Mesendoderm (in vitro differentiated cells): ENCODE measurements around the gene ANLN.

ENCODE experiments used
- DNase-seq: peaks from one replicate; pipeline ENCODE4 v3.0.0; 2013
- H2AK5ac ChIP-seq: 2 replicates; pipeline ENCODE4 v1.6.1; 2013; ENCODE audit warnings: low read length, inconsistent platforms
- H2BK120ac ChIP-seq: 2 replicates; pipeline ENCODE4 v1.6.1; 2013; ENCODE audit warnings: low read depth, mild to moderate bottlenecking, low read length, moderate library complexity, mixed read lengths
- H2BK15ac ChIP-seq: replicated peaks from 2 replicates; pipeline ENCODE4 v1.6.1; 2013; ENCODE audit warnings: low read depth, mild to moderate bottlenecking, moderate library complexity
- H2BK5ac ChIP-seq: 2 replicates; pipeline ENCODE4 v1.6.1; 2013; ENCODE audit warnings: low read length, inconsistent platforms
- H3K18ac ChIP-seq: 2 replicates; pipeline ENCODE4 v1.6.1; 2013; ENCODE audit warnings: mild to moderate bottlenecking, low read length, mixed read lengths
- H3K23ac ChIP-seq: one replicate; pipeline ENCODE4 v1.6.1; 2013; ENCODE audit warnings: low read length
- H3K27ac ChIP-seq: 2 replicates; pipeline ENCODE4 v1.5.1; 2013; ENCODE audit warnings: low read depth, mild to moderate bottlenecking, inconsistent platforms, low read length, moderate library complexity
- H3K27me3 ChIP-seq: 2 replicates; pipeline ENCODE4 v1.6.1; 2013; ENCODE audit warnings: low read length, control low read depth, mild to moderate bottlenecking, inconsistent platforms; ENCODE audit not compliant: insufficient read depth, poor library complexity
- H3K36me3 ChIP-seq: 2 replicates; pipeline ENCODE4 v1.6.1; 2013; ENCODE audit warnings: low read length, inconsistent platforms; ENCODE audit not compliant: control insufficient read depth, insufficient read depth
- H3K4ac ChIP-seq: one replicate; pipeline ENCODE4 v1.6.1; 2013; ENCODE audit warnings: low read depth, mild to moderate bottlenecking, low read length, moderate library complexity
- H3K4me1 ChIP-seq: 2 replicates; pipeline ENCODE4 v1.6.1; 2013; ENCODE audit warnings: low read depth, low read length, inconsistent platforms; ENCODE audit not compliant: control insufficient read depth
- H3K4me2 ChIP-seq: 2 replicates; pipeline ENCODE4 v1.6.1; 2013; ENCODE audit warnings: low read length
- H3K4me3 ChIP-seq: 2 replicates; pipeline ENCODE4 v1.5.1; 2013; ENCODE audit warnings: mild to moderate bottlenecking, low read length
- H3K56ac ChIP-seq: one replicate; pipeline ENCODE4 v1.6.1; 2013; ENCODE audit warnings: low read length
- H3K79me1 ChIP-seq: 2 replicates; pipeline ENCODE4 v1.6.1; 2013; ENCODE audit warnings: low read length, inconsistent platforms
- H3K79me2 ChIP-seq: 2 replicates; pipeline ENCODE4 v1.6.1; 2013; ENCODE audit warnings: mild to moderate bottlenecking, low read length; ENCODE audit not compliant: control insufficient read depth, insufficient read depth
- H3K9ac ChIP-seq: 2 replicates; pipeline ENCODE4 v1.6.1; 2013; ENCODE audit warnings: low read length, inconsistent platforms
- H4K5ac ChIP-seq: one replicate; pipeline ENCODE4 v1.6.1; 2013; ENCODE audit warnings: low read length
- H4K8ac ChIP-seq: one replicate; pipeline ENCODE4 v1.6.1; 2013; ENCODE audit warnings: low read depth, mild to moderate bottlenecking, control low read depth, low read length, moderate library complexity
- WGBS: extraction: QIAGEN DNeasy Blood & Tissue Kit; methylation state at CpG from one replicate; pipeline ENCODE4 v1.1.7; 2013; ENCODE audit warnings: low lambda C conversion rate, missing lambda C conversion rate; ENCODE audit not compliant: insufficient coverage; ENCODE audit errors: extremely low coverage; 5-methylcytosine and 5-hydroxymethylcytosine counted together

Gene ANLN

DNA sequence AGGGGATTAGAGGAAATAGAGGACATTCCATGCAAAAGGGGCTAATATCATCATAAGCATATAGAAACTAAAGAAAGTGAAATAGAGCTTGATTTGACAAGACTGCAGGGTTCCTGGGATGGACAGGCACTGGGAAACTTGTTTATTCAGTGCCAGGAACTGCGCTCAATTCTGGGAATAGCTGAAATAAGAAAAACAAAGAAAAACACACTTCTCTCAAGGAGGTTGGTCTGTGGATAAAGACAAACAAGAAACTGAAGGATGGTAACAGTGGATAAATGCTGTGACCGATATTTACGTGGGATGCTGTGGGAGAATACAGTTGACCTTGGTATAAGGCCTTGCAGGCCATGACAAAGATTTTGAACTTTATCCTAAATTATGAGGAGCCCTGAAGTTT is 40.9 kb upstream of the ANLN start:
- Histone ChIP-seq H3K4me2 (no peak overlapping the region), H3K9ac (no peak overlapping the region), H2AK5ac (no peak overlapping the region), H2BK120ac (no peak overlapping the region), H3K36me3 (no peaks in the 10 kb centered on the region), H3K27me3 (no peaks in the 10 kb centered on the region), H3K79me1 (no peaks in the 10 kb centered on the region), H4K5ac (no peak overlapping the region), H3K18ac (no peak overlapping the region), H3K23ac (no peak overlapping the region), H3K27ac (no peak overlapping the region), H2BK5ac (no peak overlapping the region), H4K8ac (no peak overlapping the region), H3K4me1 (no peaks in the 10 kb centered on the region), H2BK15ac (no peak overlapping the region), H3K79me2 (no peaks in the 10 kb centered on the region), H3K4me3 (no peak overlapping the region), H3K56ac (no peak overlapping the region), H3K4ac (no peak overlapping the region)
- no peak for DNase-seq
- WGBS = no CpG with 5 or more reads among the region's 3 CpGs

DNA sequence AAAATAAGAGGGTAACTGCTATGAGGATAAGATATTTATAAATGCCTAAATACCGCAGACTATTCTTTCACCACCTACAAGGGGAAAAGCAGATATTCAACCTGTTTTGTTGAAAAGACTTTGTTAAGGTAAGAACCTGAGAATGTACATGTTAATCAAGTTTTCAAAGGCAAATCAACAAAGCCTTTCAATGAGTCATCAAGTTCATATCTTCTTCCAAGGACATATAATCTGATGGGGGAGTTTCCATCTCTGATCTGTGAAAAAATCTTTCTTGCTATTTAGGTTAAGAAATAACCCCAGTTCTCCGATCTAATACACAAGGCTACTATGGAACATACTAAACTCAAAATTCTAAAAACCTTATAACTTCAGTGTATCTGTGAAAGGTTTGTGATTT is 40.0 kb upstream of the ANLN start:
- no peak overlapping the region for H2BK120ac ChIP-seq
- H2BK5ac ChIP-seq = no peak overlapping the region
- no peak overlapping the region for H3K23ac ChIP-seq
- no peaks in the 10 kb centered on the region for H3K79me1 ChIP-seq
- H3K27me3 ChIP-seq = no peaks in the 10 kb centered on the region
- H3K4me1 ChIP-seq = no peaks in the 10 kb centered on the region
- DNase-seq = no peak
- H3K27ac ChIP-seq = no peak overlapping the region
- no peak overlapping the region for H3K56ac ChIP-seq
- H2BK15ac ChIP-seq = no peak overlapping the region
- H3K36me3 ChIP-seq = no peaks in the 10 kb centered on the region
- H3K4me3 ChIP-seq = no peak overlapping the region
- no peaks in the 10 kb centered on the region for H3K79me2 ChIP-seq
- no peak overlapping the region for H4K5ac ChIP-seq
- no peak overlapping the region for H4K8ac ChIP-seq
- no peak overlapping the region for H3K4ac ChIP-seq
- no peak overlapping the region for H3K4me2 ChIP-seq
- no peak overlapping the region for H2AK5ac ChIP-seq
- no peak overlapping the region for H3K18ac ChIP-seq
- WGBS = no CpG with 5 or more reads among the region's 2 CpGs
- H3K9ac ChIP-seq = no peak overlapping the region

DNA sequence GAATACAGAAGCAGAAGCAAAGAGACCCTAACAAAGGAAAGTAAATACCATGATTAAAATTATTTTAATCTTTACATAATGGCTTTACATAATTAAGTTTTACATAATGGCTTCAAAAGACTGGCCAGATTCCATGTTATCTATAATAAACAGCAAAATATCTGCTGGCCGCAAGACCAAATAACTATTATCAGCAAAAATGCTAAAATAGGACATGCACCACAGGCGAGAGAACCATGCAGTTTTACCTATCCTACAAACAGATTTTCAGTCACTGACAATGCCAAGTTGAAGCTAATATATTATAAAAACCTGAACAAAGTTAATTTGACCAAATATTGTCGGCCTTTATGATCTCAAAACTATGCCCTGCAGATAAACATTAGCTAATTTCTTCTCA is 34.2 kb upstream of the ANLN start:
- no peak overlapping the region for H3K23ac ChIP-seq
- WGBS = no CpG with 5 or more reads among the region's 3 CpGs
- H2AK5ac ChIP-seq = no peak overlapping the region
- no peak overlapping the region for H3K56ac ChIP-seq
- no peak overlapping the region for H2BK15ac ChIP-seq
- H4K5ac ChIP-seq = no peak overlapping the region
- H2BK5ac ChIP-seq = no peak overlapping the region
- no peak for DNase-seq
- no peak overlapping the region for H4K8ac ChIP-seq
- no peak overlapping the region for H3K4me3 ChIP-seq
- peaks cover 7% of the 10 kb centered on the region for H3K27me3 ChIP-seq
- H3K9ac ChIP-seq = no peak overlapping the region
- H3K4me2 ChIP-seq = no peak overlapping the region
- H3K4ac ChIP-seq = no peak overlapping the region
- H3K4me1 ChIP-seq = peaks cover 2% of the 10 kb centered on the region
- H3K79me1 ChIP-seq = no peaks in the 10 kb centered on the region
- H3K36me3 ChIP-seq = no peaks in the 10 kb centered on the region
- no peaks in the 10 kb centered on the region for H3K79me2 ChIP-seq
- H2BK120ac ChIP-seq = no peak overlapping the region
- no peak overlapping the region for H3K27ac ChIP-seq
- no peak overlapping the region for H3K18ac ChIP-seq

DNA sequence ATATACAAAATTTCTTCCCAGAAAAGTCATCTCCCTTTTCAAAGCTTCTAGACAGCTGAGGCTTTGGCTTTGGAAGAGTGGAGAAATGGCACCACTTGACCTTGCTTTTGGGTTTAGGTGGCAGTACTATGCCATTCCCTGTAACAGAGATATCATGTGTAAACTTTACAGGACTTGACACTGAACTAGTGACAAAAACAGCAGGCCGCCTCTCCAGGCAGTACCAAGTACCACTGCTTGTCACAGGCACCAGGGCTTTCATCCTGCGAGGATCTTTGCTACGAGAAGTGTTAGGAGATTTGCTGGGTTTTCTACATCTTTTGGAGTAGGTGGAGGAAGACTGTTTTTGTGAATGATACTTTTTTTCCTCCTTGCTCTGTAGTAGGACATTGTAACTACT is 32.6 kb upstream of the ANLN start:
- H2BK15ac ChIP-seq = no peak overlapping the region
- H3K4me2 ChIP-seq = no peak overlapping the region
- no peak overlapping the region for H4K8ac ChIP-seq
- peaks cover 12% of the 10 kb centered on the region for H3K27me3 ChIP-seq
- no peaks in the 10 kb centered on the region for H3K79me1 ChIP-seq
- no peaks in the 10 kb centered on the region for H3K36me3 ChIP-seq
- H4K5ac ChIP-seq = no peak overlapping the region
- H3K4me3 ChIP-seq = no peak overlapping the region
- H3K4ac ChIP-seq = no peak overlapping the region
- H2BK5ac ChIP-seq = no peak overlapping the region
- H3K9ac ChIP-seq = no peak overlapping the region
- no peak overlapping the region for H2BK120ac ChIP-seq
- DNase-seq = no peak
- H3K4me1 ChIP-seq = peaks cover 2% of the 10 kb centered on the region
- no peak overlapping the region for H2AK5ac ChIP-seq
- no peaks in the 10 kb centered on the region for H3K79me2 ChIP-seq
- WGBS = no CpG with 5 or more reads among the region's 3 CpGs
- no peak overlapping the region for H3K27ac ChIP-seq
- no peak overlapping the region for H3K56ac ChIP-seq
- no peak overlapping the region for H3K18ac ChIP-seq
- no peak overlapping the region for H3K23ac ChIP-seq

DNA sequence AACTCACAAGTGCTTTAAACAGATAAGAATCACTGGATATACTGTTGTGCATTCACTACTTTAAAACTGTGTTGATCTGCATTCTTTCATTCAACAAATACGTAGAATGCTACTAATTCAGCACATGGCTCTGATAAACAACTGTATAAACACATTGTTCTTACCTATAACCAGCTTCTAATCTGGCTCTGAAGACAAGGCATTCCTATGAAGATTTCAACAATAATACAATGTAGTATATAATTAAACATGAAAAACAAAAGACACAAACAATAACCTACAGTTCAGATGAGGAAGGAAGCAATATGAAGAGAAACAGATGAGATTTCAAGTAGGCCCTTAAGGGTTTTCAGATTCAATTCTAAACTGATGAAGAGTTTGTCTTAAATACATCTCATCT is 31.1 kb upstream of the ANLN start:
- H3K4me3 ChIP-seq = no peak overlapping the region
- no peak overlapping the region for H3K23ac ChIP-seq
- no CpG with 5 or more reads among the region's 1 CpG for WGBS
- no peak overlapping the region for H4K8ac ChIP-seq
- no peaks in the 10 kb centered on the region for H3K79me2 ChIP-seq
- no peak overlapping the region for H2BK15ac ChIP-seq
- H3K4ac ChIP-seq = no peak overlapping the region
- no peak overlapping the region for H2AK5ac ChIP-seq
- peaks cover 20% of the 10 kb centered on the region for H3K27me3 ChIP-seq
- no peak overlapping the region for H3K9ac ChIP-seq
- DNase-seq = no peak
- H2BK5ac ChIP-seq = no peak overlapping the region
- no peak overlapping the region for H3K4me2 ChIP-seq
- H3K56ac ChIP-seq = no peak overlapping the region
- H3K36me3 ChIP-seq = no peaks in the 10 kb centered on the region
- no peak overlapping the region for H3K27ac ChIP-seq
- no peak overlapping the region for H4K5ac ChIP-seq
- H3K79me1 ChIP-seq = no peaks in the 10 kb centered on the region
- H3K18ac ChIP-seq = no peak overlapping the region
- H2BK120ac ChIP-seq = no peak overlapping the region
- peaks cover 2% of the 10 kb centered on the region for H3K4me1 ChIP-seq

DNA sequence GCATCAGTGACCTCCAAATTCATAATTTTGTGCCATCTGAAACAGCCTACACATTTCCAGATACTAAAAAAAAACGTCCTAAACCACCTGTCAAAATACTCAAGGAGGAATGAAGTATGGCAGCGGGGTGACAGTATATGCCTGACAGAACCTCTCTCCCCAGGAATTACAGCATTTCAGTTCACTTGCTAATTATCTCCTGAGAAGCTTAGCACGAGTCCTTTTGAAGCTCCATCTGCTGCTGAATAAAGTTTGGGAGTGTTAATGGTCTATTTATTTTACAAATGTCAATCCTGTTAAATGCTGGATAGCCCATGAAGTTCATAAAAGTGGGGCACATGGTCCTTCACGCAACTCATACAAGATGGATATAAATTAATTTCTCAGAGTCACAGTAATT is 29.4 kb upstream of the ANLN start:
- H2BK15ac ChIP-seq = no peak overlapping the region
- H3K27me3 ChIP-seq = peaks cover 20% of the 10 kb centered on the region
- no peak overlapping the region for H3K4ac ChIP-seq

More for the DNA sequence above, 29.4 kb upstream of the ANLN start:
- H4K8ac ChIP-seq = no peak overlapping the region
- no peaks in the 10 kb centered on the region for H3K79me2 ChIP-seq
- H3K56ac ChIP-seq = no peak overlapping the region
- no CpG with 5 or more reads among the region's 4 CpGs for WGBS
- no peak overlapping the region for H3K27ac ChIP-seq
- DNase-seq = peak; percentile 26
- H3K4me3 ChIP-seq = no peak overlapping the region
- H4K5ac ChIP-seq = no peak overlapping the region
- H2AK5ac ChIP-seq = no peak overlapping the region
- H3K79me1 ChIP-seq = no peaks in the 10 kb centered on the region
- H3K9ac ChIP-seq = no peak overlapping the region
- H2BK5ac ChIP-seq = no peak overlapping the region
- no peaks in the 10 kb centered on the region for H3K36me3 ChIP-seq
- peaks cover 2% of the 10 kb centered on the region for H3K4me1 ChIP-seq
- H3K23ac ChIP-seq = no peak overlapping the region
- no peak overlapping the region for H3K4me2 ChIP-seq
- H2BK120ac ChIP-seq = no peak overlapping the region
- no peak overlapping the region for H3K18ac ChIP-seq
